ENCODE results near the gene DMXL2.
"Not testable (repeated sequence)": the region's sequence is repeated elsewhere in the genome, so short reads cannot be mapped to it uniquely, and the experiment has no call there.

Gene DMXL2

DNA sequence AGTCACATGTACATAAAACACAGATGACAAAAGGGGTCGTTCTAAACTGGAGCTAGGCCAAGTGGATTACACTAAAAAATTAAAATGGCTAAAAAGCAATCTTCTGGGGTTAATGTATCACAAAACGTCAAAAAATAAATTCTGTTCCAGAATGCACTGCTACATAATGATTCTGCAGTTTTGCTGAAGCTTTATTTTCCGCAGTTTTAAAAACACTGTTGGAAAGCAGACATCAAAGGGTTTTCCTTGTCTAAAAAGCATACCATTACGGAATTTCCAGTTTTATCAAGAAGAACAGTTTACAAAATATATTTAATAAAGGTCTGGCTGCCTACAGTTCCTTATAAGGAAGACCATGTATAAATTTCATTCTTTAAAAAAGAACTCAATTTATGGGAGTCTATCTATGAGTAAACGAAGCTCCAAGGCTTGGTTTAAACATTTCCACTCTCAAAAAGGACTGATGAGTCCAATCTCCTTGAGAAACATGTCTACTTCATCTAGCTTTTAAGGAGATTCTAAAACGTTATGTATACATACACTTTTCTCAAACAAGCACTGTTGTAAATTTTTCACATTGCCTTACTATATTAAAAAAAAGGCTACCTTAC lies 1.3 kb downstream of the DMXL2 start:
- DNase-seq, result no peak

- no peak for DNase-seq
Measured at GRCh38 chr15:51620641-51621040, 1.9 kb downstream of the DMXL2 start.

- DNase-seq, result no peak
Measured at GRCh38 chr15:51620122-51620521, 2.4 kb downstream of the DMXL2 start.

DNA sequence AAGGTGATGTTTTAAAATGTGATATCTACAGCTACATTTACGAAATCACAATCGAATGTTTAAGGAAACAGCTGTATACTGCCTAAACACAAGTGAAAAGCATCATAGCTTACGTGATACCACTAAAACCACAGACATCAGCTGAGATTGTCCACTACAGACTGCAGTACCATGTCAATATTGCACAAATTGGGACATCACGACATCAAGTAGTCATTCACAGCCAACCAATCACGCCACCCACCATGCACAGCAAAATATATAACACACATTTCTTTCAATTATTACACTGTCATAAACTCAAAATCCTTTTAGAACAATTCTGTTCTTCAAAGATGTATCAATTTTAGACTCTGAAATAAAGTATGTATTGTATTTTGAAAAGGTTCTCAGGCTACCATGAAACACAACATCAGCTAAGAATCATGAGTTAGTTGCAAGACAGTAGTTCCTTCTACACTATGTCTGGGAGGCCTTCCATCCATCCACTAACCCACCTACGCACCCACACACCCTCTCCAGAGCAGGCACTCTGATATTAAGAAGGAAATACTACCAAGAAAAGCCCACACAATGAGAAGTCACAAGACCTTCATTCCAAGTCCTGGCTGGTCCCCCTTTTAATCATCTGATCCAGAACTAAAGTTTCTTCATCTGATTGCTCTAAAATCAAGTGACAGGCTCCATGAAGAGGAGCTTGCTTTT lies 3.1 kb downstream of the DMXL2 start:
- no peak for DNase-seq

- no peak for DNase-seq
Measured at GRCh38 chr15:51617886-51618285, 4.7 kb downstream of the DMXL2 start.

GRCh38 chr15:51613951-51614350 lies 8.6 kb downstream of the DMXL2 start:
- DNase-seq, result no peak

- not testable (repeated sequence) for DNase-seq
Measured at GRCh38 chr15:51612669-51613068, 9.9 kb downstream of the DMXL2 start.

DNA sequence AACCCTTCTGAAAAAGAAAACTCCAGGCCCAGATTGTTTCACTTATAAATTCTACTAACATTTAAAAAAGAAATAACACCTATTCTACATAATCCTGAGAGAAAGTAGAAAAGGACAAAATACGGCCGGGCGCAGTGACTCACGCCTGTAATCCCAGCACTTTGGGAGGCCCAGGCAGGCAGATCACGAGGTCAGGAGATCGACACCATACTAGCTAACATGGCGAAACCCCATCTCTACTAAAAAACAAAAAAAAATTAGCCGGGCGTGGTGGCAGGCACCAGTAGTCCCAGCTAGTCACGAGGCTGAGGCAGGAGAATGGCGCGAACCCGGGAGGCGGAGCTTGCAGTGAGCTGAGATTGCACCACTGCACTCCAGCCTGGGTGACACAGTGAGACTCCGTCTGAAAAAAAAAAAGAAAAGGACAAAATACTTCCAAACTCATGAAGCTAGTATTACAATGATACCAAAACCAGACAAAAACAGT lies 19.1 kb downstream of the DMXL2 start:
- not testable (repeated sequence) for DNase-seq

DNA sequence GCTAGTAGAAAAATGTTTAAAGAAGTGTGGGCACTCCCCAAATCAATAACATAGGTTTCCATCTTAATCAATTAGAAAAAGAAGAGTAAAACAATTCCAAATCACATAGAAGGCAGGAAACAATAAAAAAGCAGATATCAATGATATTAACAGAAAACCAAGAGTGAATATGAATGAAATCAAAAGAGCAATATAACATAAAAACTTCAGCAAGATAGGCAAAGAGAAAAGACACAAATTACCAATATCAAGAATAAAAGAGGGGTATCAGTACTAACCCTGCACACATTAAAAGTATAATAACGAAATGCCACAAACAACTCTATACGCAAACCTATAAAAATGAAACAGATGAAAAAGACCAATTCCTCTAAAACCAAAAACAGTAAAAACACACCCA lies 19.6 kb downstream of the DMXL2 start:
- DNase-seq, result no peak

DNA sequence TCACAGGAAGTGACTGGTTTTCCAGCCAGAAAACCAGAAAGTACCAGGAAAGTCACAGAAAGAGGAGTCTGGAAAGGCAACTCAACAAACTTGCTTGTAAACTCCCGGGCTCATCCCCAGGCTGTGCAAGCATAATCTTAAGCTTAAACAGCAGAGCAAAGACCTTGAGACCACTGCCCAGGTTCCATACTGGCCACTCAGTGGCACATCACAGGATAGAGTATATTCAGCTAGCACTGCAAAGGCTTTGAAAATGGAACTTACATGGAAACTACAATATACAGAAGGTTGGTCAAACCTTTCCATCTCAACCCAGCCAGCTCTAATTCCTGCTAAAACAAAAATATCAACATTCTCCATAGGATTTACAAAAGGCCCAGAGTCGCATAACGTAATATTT lies 20.1 kb downstream of the DMXL2 start:
- no peak for DNase-seq

- DNase-seq, result no peak
Measured at GRCh38 chr15:51601801-51602200, 20.8 kb downstream of the DMXL2 start.

DNA sequence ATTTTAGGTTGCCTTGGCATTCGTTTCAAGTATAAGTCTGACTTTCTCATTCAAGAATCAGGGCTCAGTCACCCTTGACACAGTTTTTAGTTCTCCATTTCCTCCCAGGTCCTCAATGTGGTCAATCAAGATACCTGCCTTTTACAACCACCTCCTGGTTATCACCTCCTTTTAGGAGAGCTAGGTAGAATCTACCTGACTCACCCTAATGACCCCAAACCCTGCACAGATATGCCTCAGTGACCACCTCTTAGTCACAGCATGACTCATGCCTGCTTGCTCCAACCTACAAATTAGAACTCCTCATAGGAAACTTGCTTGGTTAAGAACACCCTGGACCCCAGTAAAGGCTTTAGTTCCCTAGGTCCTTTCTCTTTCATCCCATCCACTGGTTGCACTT lies 22.5 kb downstream of the DMXL2 start:
- no peak for DNase-seq

DNA sequence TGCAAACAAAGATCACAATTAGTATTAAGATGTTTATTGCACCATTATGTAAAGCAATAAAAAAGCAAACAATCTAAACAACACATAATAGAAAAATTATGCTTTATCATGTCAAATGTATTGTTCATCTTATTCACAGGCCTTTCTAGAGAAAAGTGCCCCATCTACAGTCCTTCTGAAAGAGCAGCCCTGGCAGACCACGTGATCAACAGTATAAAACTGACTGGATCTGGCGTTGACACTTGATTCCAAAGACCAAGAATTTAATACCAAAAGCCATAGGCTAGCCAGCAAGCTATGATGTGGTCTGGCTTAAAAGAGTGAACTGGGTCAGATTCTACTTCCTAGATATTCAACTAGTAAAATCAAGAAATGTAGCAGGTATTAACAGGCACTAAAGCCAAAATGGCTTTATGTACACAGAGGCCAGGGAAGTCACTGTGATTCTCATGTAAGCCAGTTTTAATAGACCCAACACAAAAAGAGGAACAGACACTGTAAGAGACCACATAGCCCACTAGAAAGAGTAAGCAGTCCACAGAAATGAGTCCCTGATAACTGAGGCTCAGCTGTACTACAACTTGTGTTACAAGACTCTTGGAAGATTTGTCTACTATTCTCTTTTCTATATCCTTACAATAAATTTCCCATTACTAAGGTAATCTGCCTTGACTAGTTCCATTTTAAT lies 32.5 kb downstream of the DMXL2 start:
- no peak for DNase-seq

DNA sequence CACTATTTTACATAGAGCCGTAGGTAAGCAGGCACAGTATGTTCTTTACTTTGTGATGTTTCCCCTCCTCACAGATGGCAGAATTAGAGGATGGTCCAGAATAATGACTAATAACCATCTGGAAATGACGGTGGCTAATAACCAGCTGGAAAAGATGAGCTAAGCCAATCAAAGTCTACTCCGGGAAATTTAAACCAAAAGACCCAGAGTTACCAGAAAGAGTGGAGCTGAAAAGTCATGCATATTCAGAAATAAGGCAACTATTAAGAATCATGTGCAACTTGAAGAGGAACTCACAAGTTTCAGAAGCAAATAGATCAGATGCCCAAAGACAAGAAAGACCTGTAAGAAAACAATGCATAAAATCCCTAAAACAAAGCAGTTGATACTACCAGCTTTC lies 33.6 kb downstream of the DMXL2 start:
- DNase-seq, result no peak

DNA sequence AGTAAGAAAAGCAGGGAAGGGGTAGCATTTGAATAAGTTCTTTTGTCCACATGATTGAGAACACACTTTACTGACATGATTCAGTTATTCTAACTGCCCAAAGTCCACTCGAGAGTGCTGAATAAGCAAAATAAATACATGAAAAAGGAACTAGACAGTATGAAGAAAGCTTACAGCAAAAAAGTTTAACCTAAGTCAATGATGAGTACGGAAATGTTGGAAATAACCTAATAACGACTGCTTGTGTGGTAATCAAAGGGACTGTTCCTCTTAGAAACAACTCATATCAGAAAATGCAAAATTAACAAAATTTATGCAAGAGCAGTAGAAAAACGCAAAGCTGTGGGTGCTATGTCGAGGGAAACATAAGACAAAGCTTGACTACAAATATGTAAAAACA lies 36.6 kb downstream of the DMXL2 start:
- DNase-seq, result no peak

- no peak for DNase-seq
Measured at GRCh38 chr15:51580982-51581381, 41.6 kb downstream of the DMXL2 start.

GRCh38 chr15:51580385-51580784 lies 42.2 kb downstream of the DMXL2 start:
- DNase-seq, result no peak

GRCh38 chr15:51579012-51579411 lies 43.6 kb downstream of the DMXL2 start:
- no peak for DNase-seq

DNA sequence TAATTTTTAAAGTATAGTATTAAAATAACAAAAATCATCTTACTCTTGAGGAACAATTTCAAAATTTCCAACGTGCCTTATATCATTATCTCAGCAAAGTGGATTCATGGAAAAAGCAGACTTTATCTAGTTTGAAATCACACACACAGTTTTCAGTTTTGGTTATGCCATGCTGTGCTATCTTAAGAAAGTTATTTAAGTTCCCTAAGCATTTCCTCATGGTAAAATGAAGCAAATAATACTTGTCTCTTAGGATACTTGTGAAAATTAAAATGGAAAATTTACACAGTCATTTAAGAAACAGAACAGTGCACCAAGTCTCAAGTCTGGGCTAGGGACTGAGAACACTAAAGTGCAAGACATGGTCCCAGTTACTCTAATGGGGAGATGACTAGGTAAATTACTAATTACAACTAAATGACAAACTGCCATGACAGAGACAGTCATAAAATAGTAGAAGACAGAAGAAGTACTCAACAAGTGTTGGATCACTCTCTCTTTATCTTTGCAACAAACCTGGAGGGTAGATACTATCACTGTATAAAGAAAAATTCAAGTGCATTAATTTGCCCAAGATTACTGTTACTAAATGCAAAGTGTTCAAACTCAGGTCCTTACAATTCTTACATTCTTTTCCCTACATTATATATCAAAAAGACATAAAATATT lies 44.8 kb downstream of the DMXL2 start:
- DNase-seq, result no peak

- DNase-seq, result no peak
Measured at GRCh38 chr15:51576911-51577500, 45.6 kb downstream of the DMXL2 start.

DNA sequence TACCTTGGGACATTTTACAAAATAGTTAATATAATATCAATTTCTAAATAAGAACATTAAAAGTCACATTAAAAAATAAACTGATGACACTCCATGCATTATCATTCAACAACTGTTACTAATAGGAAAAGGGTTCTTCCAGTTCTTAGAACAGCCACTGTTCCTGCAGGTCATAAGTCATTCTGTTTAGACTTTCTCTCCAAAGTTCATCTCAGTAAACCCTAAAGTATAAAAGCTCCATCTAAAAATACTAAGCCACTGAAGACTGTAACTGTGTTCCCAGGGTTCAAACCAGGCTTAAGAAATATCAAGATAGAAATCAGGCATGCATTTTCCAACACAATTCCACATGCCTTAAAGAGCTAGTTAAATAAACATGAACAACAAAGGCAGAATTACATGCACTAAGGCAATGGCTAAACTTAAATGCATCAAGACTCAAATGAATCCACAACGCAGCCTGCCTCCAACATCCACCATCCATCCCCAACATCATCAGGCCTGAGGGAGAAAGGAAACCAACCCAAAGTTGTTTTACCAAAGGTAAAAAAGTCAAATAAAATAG lies 46.2 kb downstream of the DMXL2 start:
- DNase-seq, result no peak

GRCh38 chr15:51575775-51576174 lies 46.8 kb downstream of the DMXL2 start:
- DNase-seq, result no peak

- DNase-seq, result not testable (repeated sequence)
Measured at GRCh38 chr15:51573352-51573751, 49.2 kb downstream of the DMXL2 start.

All from activated gamma-delta T cell (primary cell).